Measurements from ENCODE around the gene EHF.

The EHF gene

DNA sequence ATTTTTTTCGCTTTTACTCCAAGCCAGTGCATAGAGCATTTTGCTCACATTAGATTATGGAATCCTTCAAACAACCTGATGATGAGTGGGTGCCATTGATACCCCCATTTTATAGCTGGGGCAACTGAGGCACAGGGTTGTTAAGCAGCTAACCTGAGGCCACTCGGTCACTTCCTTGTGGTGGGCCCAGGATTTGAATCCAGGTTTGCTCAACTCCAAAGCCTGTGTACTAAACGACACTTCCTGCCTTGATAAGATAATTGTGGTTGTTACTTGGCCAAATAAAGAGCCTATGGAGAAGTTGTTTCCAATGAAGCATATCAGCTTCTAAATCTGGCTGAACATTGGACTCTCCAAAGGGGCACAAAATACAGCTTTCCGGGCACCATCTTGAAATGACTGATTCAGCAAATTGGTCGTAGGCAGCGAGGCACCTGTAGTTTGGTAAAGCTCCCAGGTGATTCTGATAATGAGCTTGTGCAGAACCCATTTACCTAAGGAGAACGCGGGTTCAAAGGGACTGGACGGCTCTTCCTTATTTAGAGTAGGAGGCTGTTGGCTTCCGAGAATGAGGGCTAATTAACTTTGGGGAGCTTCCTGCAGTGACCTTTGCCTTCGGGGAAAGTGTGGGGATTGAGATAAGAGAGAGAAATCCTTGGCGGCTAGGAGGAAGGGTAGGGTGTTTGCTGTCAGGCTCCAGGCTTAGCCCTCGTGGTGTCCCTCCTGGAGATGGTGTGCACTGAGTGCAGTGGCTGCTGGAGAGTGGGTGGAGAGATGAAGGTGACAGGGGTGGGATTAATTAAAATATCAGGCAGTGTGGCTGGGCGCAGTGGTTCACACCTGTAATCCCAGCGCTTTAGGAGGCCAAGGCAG lies 17.5 kb upstream of the EHF start:
- no peak for DNase-seq

DNA sequence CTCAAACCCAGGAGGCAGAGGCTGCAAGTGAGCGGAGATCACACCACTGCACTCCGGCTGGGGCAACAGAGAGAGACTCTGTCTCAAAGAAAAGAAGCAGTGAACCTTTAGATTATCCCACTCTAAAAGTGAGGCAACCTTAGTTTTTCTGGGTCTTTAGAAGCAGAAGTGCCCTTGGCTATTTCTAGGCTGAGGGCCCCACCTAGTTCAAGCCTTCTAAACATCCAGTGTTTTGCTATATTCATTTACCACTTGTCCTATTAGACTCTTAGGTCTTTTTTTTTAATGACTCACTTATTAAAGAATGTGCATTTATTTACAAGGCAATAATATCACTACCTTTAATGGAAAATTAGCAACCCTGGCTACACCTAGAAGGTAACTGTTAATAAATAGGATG lies 16.7 kb upstream of the EHF start:
- no peak for DNase-seq

DNA sequence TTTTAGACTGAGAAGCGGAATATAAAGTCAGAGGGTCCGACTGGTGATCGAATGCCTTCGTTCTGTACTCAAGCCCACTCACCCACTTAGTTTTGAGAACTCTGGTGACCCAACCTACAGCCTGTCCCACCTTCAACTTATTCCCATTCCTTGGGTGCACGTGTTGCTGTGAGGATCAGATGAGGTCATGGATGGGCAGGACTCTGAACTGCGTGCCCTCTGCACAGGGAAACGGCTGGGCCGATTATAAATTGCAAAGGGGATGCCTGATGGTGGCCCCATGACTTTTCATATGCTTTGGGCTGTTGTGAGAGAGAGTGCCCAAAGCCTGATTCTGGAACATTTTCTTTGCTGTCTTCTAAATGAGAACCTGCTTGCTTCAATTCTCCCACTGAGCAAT lies 16.0 kb upstream of the EHF start:
- no peak for DNase-seq

DNA sequence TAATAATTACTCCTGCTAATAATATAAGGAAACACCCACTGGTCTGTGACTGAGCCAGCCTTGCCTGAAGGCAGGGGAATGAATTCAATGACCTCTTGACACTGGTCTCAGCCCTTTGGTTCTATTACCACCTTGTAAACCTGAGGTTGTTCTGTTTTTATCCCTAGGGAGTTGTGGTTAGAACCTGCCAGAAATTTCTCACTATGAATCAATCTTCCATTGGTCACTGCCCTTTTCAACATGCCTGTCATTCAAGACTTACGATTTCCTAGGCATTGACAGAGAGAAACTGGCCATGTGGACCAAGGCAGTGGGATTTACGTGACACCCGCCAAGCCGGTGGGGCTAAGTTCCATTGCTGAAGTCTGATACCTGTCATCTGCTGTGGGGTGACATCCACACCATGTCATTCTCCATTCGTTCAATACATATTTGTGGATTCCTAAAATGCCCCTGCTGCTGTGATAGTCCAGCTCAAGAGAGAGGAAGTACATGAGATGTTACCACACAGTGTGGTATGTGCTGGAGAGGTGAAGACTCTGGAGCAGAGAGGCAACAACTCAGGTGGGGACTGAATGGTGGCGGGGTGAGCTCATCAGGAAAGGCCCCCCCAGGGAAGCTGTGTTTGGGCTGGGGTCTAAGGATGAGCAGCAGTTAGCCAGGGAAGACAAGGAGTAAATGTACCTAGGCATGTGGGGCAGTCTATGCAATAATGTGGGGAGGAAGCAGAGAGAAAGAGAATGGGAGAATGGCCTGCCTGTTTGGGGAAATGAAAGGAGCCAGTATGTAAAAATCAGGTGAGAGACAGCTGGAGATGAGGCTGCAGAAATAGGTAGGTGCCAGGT lies 15.2 kb upstream of the EHF start:
- DNase-seq: no peak

DNA sequence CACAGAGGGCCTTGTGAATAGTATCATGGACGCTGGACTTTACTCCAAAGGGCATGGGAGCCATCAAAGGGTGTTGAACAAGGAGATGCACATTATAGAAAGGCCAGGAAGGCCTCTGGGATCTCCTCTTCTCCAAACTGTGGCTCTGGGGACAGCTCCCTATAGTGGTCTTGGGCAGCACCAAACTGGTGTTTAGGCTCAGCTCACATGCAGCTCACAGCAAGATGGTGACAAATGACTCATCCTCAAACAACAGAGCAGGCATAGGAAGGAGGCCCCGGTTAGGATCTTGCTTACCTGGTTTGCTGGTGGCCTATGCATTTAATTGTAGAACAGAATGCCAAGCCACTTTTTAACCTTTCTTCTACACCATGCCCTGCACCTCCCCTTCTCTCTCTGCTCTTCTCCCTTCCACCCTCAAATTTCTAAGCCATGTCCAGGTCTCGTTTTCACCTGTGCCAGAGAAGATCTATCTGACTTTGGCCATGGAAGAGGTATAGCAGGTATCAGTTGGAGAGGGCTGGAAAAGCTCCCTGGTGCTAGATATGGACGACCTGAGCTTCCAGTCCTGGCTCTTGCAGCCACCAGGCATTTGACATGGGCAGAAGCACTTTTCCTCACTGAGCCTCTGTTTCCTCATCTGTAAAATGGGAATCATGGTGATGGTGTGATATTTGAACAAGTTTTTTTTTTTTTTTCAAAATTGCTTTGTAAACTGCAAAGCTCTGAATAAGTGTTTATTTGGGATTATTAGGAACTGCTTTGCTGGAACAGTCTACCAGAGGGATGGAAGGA lies 14.4 kb upstream of the EHF start:
- DNase-seq: no peak

DNA sequence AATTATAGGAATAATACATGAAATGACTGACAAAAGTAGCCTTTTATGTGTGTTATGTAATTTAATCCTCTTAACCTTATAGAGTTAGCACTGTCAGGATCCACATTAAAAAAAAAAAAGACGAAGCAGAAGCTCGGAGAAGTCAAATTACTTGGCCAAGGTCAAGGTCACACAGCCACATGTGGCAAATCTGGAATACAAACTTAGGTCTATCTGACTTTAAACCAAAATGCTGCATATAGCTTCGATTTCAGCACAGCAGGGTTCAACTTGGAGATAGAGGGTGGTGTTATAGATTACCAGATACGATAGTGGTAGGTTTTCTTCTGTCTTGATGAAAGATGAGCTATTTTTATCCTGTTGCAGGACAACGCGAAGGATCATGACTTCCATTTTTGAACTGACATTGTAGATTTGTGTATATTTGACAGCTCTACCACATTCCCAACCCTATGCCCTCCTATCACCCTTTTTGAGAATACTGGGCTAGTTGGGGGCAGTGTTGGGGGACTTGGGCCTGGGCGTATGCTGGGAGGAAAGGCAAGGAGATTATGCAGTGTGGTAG lies 11.6 kb upstream of the EHF start:
- DNase-seq: no peak

DNA sequence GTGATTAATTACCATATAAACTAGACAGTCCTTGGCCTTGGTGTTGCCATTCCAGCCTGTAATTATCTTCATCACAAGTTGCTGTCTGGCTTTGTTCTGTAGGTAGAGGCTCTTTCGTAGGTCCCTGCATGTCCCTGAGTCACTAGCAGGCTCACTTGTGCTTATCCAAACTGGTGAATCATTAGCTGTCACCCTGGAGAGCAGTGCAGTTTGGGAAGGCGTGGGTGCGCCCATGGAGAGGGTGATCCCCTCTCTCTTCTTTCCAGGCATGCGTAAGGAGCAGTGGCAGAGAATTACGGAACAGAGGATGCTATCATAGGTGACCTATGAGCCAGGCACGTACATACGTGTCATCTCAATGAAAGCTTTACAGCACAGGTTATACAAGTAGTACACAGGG lies 11.0 kb upstream of the EHF start:
- no peak for DNase-seq

DNA sequence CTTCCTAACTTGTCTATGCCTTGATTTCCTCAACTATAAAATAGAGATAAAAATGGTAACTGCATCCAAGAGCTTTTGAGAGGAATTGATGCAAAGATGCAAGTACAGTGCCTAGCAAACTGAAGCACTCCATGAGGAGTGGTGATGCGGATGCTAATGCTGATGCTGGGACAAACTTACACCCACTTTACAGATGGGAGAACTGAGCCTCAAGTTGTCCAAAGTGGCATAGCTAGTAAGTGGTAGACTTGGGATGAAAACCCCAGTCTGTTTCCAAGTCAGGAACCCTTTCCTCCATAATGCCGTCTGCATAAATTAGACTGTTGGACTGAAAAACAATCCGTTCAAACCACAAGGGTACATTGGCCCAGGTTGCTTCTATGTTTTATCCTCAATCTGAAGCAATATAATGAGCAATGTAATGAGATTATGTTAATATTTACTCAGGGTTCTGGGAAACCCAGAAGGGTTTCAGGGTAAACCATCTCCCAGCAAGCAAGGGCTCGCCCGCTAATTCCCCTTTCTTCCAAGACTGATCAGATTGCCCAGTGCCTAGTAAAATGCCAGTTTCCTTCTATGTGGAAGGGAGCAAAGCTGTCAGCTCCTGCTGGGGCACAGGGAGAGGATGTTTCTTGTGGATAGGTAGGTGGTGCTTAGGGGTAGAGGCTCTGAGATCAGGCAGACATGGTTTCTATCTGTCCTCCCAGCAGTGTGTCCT lies 10.4 kb upstream of the EHF start:
- no peak for DNase-seq

DNA sequence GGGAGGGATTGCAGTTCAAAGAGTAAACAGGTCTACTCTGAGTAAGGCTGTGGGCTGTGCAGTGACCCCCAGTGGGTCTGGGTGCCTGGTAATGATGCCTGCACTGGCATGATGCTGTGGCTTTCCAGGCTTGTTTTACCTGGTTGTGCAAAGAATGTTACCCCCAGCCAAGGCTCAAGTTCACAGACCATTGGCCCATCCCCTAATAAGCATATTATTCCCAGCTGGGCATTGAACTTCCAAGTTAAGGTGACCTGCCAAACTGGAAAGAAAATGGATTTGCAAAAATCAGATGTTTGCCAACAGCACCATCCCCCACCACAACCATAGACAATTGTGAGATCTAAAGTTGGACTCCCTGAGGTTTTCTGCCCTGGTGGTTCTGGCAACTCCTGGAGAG lies 7.9 kb upstream of the EHF start:
- no peak for DNase-seq

DNA sequence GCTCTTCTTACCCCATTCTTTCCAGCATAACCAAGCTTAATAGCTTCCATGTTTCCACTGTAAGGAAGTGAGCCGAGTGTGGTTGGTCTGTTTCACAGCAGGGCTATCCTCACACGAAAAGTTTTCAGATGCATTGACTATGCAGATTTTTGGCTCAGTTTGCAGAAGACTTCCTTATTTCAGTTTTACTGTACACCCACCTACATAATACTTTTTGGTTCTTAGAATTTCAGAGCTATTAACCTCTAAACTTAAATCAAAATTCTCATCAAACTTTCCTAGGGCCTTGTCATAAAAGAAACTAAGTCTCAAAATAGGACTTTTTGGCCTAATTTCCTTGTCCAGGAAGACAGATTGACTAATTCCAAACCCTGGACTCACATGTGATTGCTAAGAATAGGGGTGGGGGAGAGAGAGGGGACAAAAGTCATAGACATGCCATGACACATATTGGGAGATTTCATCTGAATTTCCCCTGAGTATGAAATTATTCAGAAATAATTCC lies 7.3 kb upstream of the EHF start:
- no peak for DNase-seq

DNA sequence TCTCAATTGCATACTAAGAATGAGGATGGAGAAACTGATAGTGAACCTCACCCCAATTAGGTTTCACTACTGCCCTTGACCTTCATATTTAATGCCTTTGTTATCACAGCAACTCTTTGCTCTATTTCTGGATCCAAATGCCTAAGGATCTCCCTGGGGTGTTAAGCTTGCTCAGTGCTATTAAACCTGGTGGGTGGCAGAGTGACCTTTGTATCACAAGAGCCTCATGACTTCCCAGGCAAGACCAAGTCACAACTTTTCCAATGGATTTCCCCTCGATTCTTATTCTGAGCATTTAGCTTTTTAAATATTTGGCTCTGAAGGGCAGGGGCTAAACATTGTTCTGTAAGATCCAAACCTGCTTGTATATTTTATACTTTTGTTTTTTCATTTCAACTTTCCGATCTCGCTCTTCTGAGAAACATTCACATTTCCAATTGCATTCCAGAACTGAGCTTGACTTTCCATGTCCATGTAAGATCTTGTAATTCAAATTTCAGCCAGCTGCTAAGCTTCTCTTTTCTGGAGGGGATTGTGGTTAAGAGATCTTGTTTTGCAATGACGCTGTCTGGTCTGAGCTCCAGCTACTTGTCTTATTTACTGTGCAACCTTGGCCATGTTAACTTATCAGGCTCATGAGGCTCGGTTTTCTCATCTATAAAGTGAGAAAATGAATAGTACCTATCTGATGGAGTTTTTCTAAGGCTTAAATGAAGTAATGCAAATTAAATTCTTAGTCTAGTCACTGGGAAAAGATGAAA lies 6.4 kb upstream of the EHF start:
- DNase-seq: no peak

DNA sequence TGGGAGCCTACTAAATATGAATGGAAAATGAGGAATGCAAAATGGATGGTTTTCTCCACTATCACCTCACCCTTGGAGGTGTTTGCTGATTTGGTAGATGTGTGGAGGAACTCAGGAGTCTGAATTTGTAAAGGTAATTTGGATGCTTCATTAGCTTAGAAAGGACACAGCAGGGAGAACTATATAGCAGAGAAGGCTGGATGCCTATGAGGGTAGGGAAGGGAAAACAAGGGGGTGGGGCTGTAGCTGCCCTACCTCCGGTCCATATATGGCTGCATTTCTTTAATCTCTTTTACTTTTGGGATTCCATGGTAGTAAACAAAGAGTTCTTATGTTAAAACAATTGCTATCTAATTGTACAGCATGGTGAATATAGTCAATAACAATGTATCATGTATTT lies 4.8 kb upstream of the EHF start:
- DNase-seq: no peak

DNA sequence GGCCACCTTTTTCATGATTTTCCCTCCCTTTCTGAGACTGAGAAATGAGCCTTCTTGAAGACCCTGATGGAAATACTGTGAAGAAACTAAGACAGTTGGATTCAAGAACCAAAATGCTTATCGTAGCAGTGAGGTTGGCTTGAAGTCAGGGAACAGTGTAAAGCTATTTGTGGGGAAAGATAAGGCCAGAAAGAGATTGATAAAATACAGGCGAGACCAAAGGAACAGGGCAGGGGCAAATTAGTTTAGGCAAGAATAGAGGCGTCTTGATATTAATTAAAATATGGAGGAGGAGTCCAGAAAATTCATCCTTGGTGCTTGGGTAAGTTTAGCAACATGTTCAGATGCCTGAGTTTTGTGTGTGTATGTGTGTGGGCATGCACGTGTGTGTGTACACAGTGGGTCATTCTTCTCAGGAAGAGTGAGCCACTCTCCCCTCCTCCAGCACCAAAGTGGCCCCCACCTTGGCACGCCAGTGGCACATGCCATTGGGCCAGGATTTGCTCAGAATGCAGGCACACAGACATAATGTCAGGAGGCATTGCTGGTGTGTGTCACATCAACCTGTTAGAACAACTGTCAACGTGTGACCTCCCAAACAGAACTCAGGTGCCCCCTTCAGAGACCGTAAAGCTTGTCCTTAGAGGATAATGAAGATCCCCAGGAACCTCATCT lies 3.9 kb upstream of the EHF start:
- DNase-seq: no peak

DNA sequence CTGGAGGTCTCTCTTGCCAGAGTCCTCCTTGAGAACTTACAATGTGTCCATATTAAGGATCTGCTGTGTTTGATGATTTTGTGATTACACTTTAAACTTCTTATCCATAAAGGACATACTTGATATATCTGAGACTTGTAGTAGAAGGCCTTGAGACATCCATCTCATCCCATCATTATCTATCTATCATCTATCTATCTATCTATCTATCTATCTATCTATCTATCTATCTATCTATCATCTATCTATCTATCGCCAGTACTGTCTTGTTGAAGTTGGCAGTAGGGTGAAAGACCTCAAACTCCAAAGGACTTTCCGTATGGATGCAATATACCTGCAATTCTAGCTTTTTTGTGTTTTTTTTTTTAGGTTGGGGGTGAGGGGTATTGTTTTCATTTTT lies 2.5 kb upstream of the EHF start:
- no peak for DNase-seq

DNA sequence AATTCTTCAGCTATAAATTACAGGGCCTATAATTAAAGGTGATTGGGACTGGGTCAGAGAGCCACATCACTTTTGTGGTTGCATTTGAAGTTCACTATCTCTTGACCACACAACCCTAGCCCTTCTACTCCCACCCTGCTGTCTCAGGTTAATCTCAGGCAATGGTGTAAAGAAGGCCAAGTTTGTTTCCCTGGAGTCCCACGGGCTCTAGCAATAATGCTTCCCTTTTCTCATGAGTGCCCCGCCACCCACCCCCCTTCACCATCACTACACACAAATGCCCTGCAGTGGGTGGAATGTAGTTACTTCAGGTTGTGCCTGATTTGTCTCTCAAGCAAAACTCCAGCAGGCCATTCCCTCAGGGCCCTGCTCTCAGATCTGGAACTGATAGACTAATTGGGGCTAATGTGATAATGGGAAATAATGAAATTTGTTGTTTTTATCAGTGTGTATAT lies 1.8 kb upstream of the EHF start:
- DNase-seq: no peak

DNA sequence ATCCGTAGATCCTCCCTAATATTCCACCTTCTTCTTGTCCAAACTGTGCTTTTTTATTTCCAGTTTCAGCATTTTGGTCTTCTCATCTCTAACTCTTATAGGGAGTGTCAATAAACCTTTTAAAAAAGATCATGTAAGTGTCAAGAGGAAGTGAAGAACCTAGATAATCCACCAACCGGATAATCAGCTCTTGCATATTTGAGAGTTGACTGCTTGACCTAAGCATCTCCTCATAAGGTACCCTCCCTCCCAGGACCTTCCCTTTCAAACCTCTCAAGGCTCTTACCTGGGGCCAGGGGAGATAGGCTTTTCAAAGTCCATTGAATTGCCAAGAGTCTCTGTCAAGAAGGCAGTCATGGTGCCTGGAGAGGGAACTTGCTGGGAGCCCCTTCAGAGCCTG lies 691 bp upstream of the EHF start:
- no peak for DNase-seq

DNA sequence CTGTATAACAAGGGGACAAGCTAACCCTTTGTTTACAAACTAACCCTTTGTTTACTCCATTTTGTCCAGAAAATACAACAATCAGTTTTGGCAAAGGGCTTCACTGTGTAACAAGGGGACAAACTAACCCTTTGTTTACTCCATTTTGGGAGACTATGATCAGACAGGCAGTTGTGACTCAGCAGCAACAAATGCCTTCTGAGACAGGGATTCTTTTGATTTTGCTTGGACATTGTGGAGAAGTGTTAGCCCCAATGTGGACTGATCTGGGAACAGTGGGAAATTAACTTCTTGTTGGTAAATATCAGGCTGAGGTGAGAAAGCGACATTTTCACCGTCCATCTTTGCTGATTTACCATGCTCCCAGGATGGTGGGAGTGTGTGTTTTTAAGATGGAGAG lies 983 bp downstream of the EHF start:
- DNase-seq: no peak

DNA sequence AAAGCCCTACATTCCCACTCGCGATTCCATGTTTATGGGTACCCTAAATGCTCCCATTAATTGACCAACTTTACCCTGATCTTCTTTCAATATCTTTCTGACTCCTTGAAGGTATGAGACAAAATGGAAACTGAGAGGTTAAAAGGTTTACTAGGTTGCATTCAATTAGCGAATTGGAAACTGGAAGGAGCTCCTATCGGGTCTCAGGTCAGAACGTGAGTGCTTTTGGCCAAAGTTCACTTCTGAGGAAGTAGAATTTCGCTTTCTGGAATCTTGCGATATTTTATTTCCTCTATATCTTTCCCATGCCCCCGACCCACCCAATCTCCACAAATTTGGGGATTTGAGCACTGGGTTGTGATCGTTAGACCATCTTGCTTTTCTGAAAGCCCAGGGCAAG lies 2.6 kb downstream of the EHF start:
- no peak for DNase-seq

DNA sequence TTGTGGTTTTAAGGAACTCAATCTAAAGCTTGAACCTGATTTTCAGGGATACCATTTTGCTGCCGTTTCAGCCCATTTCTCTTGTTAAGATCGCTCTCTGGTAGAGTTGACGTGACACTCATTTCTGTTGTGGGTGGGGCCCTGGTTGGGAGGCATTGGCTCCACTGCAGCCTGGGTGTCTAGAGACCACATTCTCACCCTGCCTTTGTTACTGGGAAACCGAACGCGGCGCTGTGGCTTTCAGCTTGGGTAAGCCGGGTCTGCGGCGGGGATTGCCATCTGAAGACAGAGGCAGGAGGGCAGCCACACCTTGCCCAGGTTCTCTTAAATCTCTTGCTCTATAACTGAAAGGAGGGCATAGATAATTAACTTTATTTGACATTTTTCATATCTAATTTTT lies 3.2 kb downstream of the EHF start:
- DNase-seq: no peak

DNA sequence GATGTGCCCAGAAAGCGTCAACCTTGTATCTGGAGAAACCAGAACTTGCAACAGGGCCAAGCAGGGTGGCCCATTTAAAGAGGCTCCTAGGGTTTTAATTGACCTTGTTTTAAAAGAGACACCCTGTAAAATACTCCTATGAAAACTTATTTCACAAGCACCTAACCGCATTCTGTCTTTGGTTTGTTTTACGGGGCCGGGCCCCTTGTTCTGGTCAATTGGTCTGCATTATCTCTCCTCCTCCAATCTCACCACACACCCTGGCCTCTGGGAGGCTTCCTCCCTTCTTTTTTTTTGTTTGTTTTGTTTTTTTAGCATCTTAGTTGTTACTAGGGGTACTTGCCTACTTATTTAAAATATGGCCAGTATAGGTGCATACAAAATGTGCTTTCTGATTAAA lies 4.7 kb downstream of the EHF start:
- DNase-seq: no peak

DNA sequence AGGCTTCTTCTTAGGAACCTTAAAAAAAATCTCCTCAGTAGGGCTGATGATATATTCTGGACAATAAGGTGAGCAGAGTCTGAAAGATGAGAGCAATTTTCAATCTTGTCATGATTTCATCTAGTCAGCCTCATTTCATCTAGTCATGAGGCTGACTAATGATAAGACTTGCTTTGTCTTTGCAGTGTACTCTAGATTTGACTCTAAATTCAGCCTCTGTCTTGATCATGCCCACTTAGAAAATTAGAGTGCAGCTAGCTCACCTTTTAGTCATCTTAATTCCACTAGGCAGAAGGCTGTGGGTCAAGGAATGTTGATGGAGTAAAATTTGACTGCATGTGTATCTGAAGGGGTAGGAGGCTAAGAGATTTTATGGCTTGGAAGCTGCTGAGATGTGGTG lies 5.5 kb downstream of the EHF start:
- no peak for DNase-seq
